BJ (cell line): ENCODE measurements around the gene DRAM1. TPM values are rescaled to one million over a fixed set of nuclear protein-coding genes. Genes with fewer than 3 reads are reported as not detected.

Experiments
- CTCF ChIA-PET: fragments of 350-600 bp; formaldehyde crosslinking; extraction: SDS; loops from one replicate; lab custom pipeline; 2021; ENCODE audit warnings: antibody characterized with exemption, inconsistent platforms; lab: Yijun Ruan, JAX
- POLR2A ChIA-PET: fragments of 300-600 bp; sonication (Branson Sonifier 250); formaldehyde crosslinking; extraction: SDS; loops from one replicate; lab custom pipeline; 2021; ENCODE audit warnings: antibody characterized with exemption; lab: Charles Lee
- DNase-seq: peaks from one replicate; pipeline ENCODE4 v3.0.0-alpha.2; 2011; ENCODE audit warnings: low read depth
- H3K27me3 ChIP-seq: 2 replicates; pipeline ENCODE4 v1.6.0; 2011; ENCODE audit warnings: low read length; ENCODE audit not compliant: control insufficient read depth, insufficient read depth
- H3K36me3 ChIP-seq: 2 replicates; pipeline ENCODE4 v1.5.1; 2011; ENCODE audit warnings: low read length; ENCODE audit not compliant: control insufficient read depth, insufficient read depth
- H3K4me3 ChIP-seq: 2 replicates; pipeline ENCODE4 v1.5.1; 2011; ENCODE audit warnings: low read depth, mild to moderate bottlenecking, control low read depth, low read length
- polyA minus RNA-seq: library from RNA; depleted of rRNA, polyadenylated mRNA; stranded (reverse); fragments of >200 nt; gene quantifications from 2 replicates; pipeline ENCODE4 v1.2.3, GENCODE V29; 2011; rRNA and poly(A)+ RNA removed
- polyA plus RNA-seq: library from polyadenylated mRNA; depleted of rRNA; stranded (reverse); fragments of >200 nt; gene quantifications from 2 replicates; pipeline ENCODE4 v1.2.3, GENCODE V29; 2011; rRNA removed
- TF ChIP-seq, protein P1 (sequence below): IDR thresholded peaks from 2 replicates; pipeline ENCODE4 v1.5.1; 2011; ENCODE audit warnings: low read depth, mild to moderate bottlenecking, control low read depth, inconsistent platforms, low read length, moderate library complexity; ENCODE audit not compliant: insufficient read depth

DRAM1 gene, protein sequence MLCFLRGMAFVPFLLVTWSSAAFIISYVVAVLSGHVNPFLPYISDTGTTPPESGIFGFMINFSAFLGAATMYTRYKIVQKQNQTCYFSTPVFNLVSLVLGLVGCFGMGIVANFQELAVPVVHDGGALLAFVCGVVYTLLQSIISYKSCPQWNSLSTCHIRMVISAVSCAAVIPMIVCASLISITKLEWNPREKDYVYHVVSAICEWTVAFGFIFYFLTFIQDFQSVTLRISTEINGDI
- polyA plus RNA-seq: 99.4 and 168 TPM in 2 replicates
- polyA minus RNA-seq: 72.6 and 89.7 TPM in 2 replicates

DNA sequence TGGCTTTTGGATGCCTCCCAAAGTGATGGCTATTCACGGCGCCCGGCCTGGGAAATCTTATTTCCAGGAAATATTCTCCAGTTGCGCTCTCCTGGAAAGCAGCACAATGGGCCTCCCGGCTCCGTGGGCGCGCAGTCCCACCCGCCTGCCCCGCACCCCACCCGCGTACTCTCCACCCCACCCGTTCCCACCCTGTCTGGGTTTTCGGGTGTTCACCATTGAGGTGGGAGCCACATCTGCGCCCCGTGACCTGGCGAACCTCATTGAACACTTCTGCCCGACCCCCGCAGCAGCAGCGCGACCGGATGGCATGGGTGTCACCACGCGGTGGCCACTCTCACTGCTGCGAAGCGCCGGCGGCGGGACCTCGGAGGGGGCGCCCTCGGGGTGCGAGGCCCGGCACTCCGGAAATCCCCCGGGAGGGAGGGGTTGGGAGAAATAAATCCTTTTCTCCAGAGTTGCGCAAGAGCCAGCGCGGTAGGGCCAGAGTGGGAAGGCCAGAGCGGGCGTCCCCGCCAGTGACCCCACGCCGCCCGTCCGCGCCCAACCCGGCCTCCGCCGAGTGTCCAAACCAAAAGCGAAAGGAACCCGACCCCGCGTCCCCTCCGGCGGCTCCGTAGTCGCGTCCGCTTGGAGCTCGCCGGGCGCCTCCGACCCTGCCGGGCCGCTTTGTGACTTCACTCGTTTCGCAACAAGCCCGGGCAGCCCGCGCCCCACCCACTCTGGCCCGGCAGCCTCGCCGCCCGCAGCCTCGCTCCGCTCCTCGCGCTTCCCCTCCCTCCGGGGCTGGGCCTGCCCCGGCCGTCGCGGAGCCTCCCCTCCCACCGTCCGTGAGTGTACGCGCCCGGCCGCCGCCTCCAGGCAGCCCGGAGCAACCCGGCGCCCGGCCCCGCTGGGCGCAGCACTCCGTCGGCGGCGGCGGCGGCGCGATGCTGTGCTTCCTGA is at the start of gene DRAM1:
Gene DRAM1 (plus strand): TSS at position 720 of the 945 bp plus-strand sequence. CDS start 210 bp downstream, at position 930.
- DNase-seq: peak; percentile 50
- TF ChIP-seq, protein P1, sequence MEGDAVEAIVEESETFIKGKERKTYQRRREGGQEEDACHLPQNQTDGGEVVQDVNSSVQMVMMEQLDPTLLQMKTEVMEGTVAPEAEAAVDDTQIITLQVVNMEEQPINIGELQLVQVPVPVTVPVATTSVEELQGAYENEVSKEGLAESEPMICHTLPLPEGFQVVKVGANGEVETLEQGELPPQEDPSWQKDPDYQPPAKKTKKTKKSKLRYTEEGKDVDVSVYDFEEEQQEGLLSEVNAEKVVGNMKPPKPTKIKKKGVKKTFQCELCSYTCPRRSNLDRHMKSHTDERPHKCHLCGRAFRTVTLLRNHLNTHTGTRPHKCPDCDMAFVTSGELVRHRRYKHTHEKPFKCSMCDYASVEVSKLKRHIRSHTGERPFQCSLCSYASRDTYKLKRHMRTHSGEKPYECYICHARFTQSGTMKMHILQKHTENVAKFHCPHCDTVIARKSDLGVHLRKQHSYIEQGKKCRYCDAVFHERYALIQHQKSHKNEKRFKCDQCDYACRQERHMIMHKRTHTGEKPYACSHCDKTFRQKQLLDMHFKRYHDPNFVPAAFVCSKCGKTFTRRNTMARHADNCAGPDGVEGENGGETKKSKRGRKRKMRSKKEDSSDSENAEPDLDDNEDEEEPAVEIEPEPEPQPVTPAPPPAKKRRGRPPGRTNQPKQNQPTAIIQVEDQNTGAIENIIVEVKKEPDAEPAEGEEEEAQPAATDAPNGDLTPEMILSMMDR: 0 out of 2 replicates have a peak, but pooled peaks have one; percentile 29
- CTCF ChIA-PET: interaction anchor here (2.0 kb wide), 1 partner anchor 37 kb away, joined by 5 read pairs; no protein-coding TSS in a partner anchor
- Histone ChIP-seq H3K36me3 (peaks cover 5% of the 10 kb centered on the region; the same call in 1 of the 2 replicates), H3K4me3 (peak within 1 kb of the TSS; percentile 89), H3K27me3 (no peaks in the 10 kb centered on the region)
- POLR2A ChIA-PET: interaction anchor here (0.6 kb wide), 1 partner anchor 15 kb away, joined by 6 read pairs; no protein-coding TSS in a partner anchor

DNA sequence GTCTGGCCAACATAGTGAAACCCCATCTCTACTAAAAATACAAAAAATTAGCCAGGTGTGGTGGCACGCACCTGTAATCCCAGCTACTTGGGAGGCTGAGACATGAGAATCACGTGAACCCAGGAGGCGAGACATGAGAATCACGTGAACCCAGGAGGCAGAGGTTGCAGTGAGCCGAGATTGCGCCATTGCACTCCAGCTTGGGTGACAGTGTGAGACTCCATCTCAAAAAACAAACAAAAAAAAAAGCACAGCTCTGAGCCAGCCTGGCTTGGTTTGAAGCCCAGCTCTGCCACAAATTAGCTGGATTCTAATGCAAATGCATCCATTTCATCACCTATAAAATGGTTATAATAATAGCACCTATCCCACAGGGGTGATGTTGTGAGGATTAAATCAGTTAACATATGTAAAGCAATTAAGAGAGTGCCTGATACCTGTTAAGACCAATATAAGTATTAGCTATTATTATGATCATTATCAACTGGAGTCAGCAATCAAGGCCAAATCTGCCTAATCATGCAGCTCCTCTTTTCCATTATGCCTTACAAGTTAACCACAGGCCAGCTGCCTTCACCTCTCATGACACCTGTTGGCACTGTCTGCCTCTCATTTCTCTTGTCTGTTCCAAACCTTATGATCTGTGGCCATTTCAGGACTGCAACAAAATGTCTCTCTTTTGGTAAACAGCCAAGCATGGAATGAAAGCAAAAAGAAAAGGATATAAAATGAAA is 48.8 kb upstream of the DRAM1 start:
- DNase-seq: no peak
- ChIA-PET POLR2A (interaction anchor here (0.5 kb wide), 1 partner anchor 806 kb away, joined by 3 read pairs; no protein-coding TSS in a partner anchor), CTCF (interaction anchor here (1.1 to 4.8 kb wide), 5 partner anchors 9 to 56 kb away, joined by 3 to 39 read pairs (median 21); no protein-coding TSS in a partner anchor)
- TF ChIP-seq, protein P1: no peak
- Histone ChIP-seq H3K36me3 (no peaks in the 10 kb centered on the region), H3K4me3 (no peak overlapping the region), H3K27me3 (no peaks in the 10 kb centered on the region)

DNA sequence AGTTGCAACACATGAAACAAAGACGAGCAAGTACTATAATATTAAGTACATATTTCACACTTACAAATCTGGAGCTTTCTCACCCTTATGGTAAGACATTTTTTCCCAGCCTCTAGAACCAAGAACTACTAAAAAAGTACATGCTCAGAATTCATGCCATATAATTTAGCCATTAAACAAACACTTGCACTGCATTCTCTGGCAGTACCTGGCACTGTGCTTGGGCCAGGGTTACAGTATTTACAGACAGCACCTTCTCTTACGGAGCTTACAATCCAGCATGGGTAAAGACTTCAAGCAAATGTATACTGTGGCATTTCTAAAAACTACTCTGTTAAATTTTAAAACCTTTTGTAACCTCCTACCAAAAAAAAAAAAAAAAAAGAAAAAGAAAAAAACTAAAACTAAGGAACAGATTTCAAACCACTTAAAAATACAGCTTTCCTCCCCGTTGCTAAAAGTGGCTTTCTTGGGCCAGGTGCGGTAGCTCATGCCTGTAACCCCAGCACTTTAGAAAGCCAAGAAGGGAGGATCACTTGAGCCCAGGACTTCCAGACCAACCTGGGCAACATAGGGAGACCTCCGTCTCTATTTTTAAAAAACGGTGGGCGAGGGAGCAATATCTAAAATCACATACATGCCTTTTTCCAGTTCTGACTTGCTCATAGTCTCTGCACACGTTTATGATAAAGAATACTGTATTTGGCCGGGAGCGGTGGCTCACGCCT is 47.6 kb upstream of the DRAM1 start:
- POLR2A ChIA-PET: interaction anchor here (0.6 kb wide), 1 partner anchor 934 kb away, joined by 3 read pairs; no protein-coding TSS in a partner anchor
- DNase-seq: no peak

More for the DNA sequence above, 47.6 kb upstream of the DRAM1 start:
- H3K36me3 ChIP-seq: no peaks in the 10 kb centered on the region
- CTCF ChIA-PET: interaction anchor here (0.7 to 4.8 kb wide), 21 partner anchors 10 to 850 kb away, joined by 3 to 39 read pairs (median 4); no protein-coding TSS in a partner anchor
- no peaks in the 10 kb centered on the region for H3K27me3 ChIP-seq
- H3K4me3 ChIP-seq: peak overlapping the region; percentile 97
- TF ChIP-seq, protein P1: no peak
